ENCODE results near the gene ETFB.

The ETFB gene

GRCh38 chr19:51366389-51367254 lies 434 bp upstream of the ETFB start (continued):
- TF ChIP-seq TCF7L2 (IDR thresholded peaks at IDR 0.05; ENCODE audit: borderline replicate concordance, low read depth, low read length) (no peak), OVOL3 (tag by site-specific recombination; IDR thresholded peaks at IDR 0.05) (no peak), ZFP3 (tag by site-specific recombination; IDR thresholded peaks at IDR 0.05; ENCODE audit: low read depth) (no peak), ZNF623 (tag by site-specific recombination; IDR thresholded peaks at IDR 0.05) (0 out of 2 replicates have a peak, but pooled peaks have one; percentile 26), KLF10 (tag by site-specific recombination; IDR thresholded peaks at IDR 0.05) (peak; percentile 81), GLI2 (tag by site-specific recombination; IDR thresholded peaks at IDR 0.05; ENCODE audit: borderline replicate concordance, low read depth) (no peak), ZNF544 (tag by site-specific recombination; IDR thresholded peaks at IDR 0.05) (no peak), KLF8 (tag by site-specific recombination; IDR thresholded peaks at IDR 0.05) (peak; percentile 90), ZNF292 (tag by site-specific recombination; IDR thresholded peaks at IDR 0.05; ENCODE audit: borderline replicate concordance, low read depth) (no peak), ZNF114 (tag by site-specific recombination; IDR thresholded peaks at IDR 0.05) (no peak), ZNF664 (tag by site-specific recombination; IDR thresholded peaks at IDR 0.05) (no peak), ZNF596 (tag by site-specific recombination; IDR thresholded peaks at IDR 0.05) (peak; percentile 9; the same call in 1 of the 2 replicates), ZNF776 (tag by site-specific recombination; IDR thresholded peaks at IDR 0.05; ENCODE audit: borderline replicate concordance) (no peak), ZNF169 (tag by site-specific recombination; IDR thresholded peaks at IDR 0.05) (peak; percentile 62; the same call in 1 of the 2 replicates), ZFP41 (tag by site-specific recombination; IDR thresholded peaks at IDR 0.05; ENCODE audit: borderline replicate concordance) (no peak), ZNF221 (tag by site-specific recombination; IDR thresholded peaks at IDR 0.05; ENCODE audit: borderline replicate concordance) (no peak), ZNF837 (tag by site-specific recombination; IDR thresholded peaks at IDR 0.05) (no peak), ZNF530 (tag by site-specific recombination; IDR thresholded peaks at IDR 0.05; ENCODE audit: low read depth) (no peak), ZNF510 (tag by site-specific recombination; IDR thresholded peaks at IDR 0.05; ENCODE audit: insufficient replicate concordance) (no peak), YY2 (tag by site-specific recombination; IDR thresholded peaks at IDR 0.05) (peak; percentile 76), ELK4 (IDR thresholded peaks at IDR 0.05; ENCODE audit: borderline replicate concordance, low read depth, low read length) (no peak), ZBTB11 (tag by site-specific recombination; conservative IDR thresholded peaks at IDR 0.05; ENCODE audit: low read depth) (peak; percentile 69), SP7 (tag by site-specific recombination; IDR thresholded peaks at IDR 0.05) (peak; percentile 38; the same call in 1 of the 2 replicates), ZBTB6 (tag by site-specific recombination; IDR thresholded peaks at IDR 0.05) (peak; percentile 74; the same call in 1 of the 2 replicates), ZEB2 (tag by site-specific recombination; IDR thresholded peaks at IDR 0.05) (peak; percentile 77), IKZF3 (tag by site-specific recombination; IDR thresholded peaks at IDR 0.05) (peak; percentile 86), ZNF660 (tag by site-specific recombination; IDR thresholded peaks at IDR 0.05) (no peak), ZNF423 (tag by site-specific recombination; IDR thresholded peaks at IDR 0.05) (no peak), ZNF600 (tag by site-specific recombination; IDR thresholded peaks at IDR 0.05) (peak; percentile 94), ZXDB (tag by site-specific recombination; IDR thresholded peaks at IDR 0.05) (peak; percentile 57; the same call in 1 of the 2 replicates)
- TF ChIP-seq, protein P1, sequence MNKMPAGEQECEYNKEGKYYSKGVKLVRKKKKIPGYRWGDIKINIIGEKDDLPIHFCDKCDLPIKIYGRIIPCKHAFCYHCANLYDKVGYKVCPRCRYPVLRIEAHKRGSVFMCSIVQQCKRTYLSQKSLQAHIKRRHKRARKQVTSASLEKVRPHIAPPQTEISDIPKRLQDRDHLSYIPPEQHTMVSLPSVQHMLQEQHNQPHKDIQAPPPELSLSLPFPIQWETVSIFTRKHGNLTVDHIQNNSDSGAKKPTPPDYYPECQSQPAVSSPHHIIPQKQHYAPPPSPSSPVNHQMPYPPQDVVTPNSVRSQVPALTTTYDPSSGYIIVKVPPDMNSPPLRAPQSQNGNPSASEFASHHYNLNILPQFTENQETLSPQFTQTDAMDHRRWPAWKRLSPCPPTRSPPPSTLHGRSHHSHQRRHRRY (tag by site-specific recombination; IDR thresholded peaks at IDR 0.05), result peak; percentile 74; the same call in 1 of the 2 replicates
- TF ChIP-seq, protein P2, sequence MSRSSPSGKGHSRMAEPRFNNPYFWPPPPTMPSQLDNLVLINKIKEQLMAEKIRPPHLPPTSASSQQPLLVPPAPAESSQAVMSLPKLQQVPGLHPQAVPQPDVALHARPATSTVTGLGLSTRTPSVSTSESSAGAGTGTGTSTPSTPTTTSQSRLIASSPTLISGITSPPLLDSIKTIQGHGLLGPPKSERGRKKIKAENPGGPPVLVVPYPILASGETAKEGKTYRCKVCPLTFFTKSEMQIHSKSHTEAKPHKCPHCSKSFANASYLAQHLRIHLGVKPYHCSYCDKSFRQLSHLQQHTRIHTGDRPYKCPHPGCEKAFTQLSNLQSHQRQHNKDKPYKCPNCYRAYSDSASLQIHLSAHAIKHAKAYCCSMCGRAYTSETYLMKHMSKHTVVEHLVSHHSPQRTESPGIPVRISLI (tag by site-specific recombination; IDR thresholded peaks at IDR 0.05), result no peak

All from HEK293 (cell line).